ENCODE results near the gene C4B.
"Not testable (repeated sequence)": the region's sequence is repeated elsewhere in the genome, so short reads cannot be mapped to it uniquely, and the experiment has no call there.

GRCh38 chr6:32029553-32029952, 15.0 kb downstream of the C4B start:
- not testable (repeated sequence) for TF ChIP-seq CTCF (IDR thresholded peaks at IDR 0.05); HOXB13 (CRISPR knock-in tag; IDR thresholded peaks at IDR 0.05; ENCODE audit: low read depth); ESRRA (IDR thresholded peaks at IDR 0.05; ENCODE audit: borderline replicate concordance, low read length); CHD2 (IDR thresholded peaks at IDR 0.05; ENCODE audit: low read length, partially characterized antibody); EP300 (IDR thresholded peaks at IDR 0.05); USF2 (IDR thresholded peaks at IDR 0.05); POLR2A (IDR thresholded peaks at IDR 0.05; ENCODE audit: low read length); SREBF2 (IDR thresholded peaks at IDR 0.05); JUN (IDR thresholded peaks at IDR 0.05)
